ENCODE results near the gene CBLB. TPM values are rescaled to one million over a fixed set of nuclear protein-coding genes. Genes with fewer than 3 reads are reported as not detected.

The CBLB gene
- total and polyA plus RNA-seq, 2 experiments from 2014 or later: 20.5 to 47.7 TPM

- no peak for DNase-seq (ENCODE audit: low spot score)
- Mint-ChIP-seq H3K36me3 (ENCODE audit: low read depth) (no peaks in the 10 kb centered on the region), H3K27me3 (ENCODE audit: insufficient read depth, low read depth, poor library complexity) (no peaks in the 10 kb centered on the region), H3K9me3 (no peaks in the 10 kb centered on the region), H3K4me1 (peaks cover 32% of the 10 kb centered on the region), H3K27ac (peak overlapping the region; percentile 75; the same call in 1 of the 2 replicates), H3K4me3 (no peak overlapping the region)
- no peak for ATAC-seq
- no peaks in the 10 kb centered on the region for H4K20me1 ChIP-seq (replicated peaks; ENCODE audit: insufficient read depth)
- H3K27me3 ChIP-seq (ENCODE audit: insufficient read depth): no peaks in the 10 kb centered on the region
- H2AFZ ChIP-seq: no peak overlapping the region
- H3K36me3 ChIP-seq (ENCODE audit: insufficient read depth): no peaks in the 10 kb centered on the region
- no peak for TF ChIP-seq ZNF114 (CRISPR knock-in tag; IDR thresholded peaks at IDR 0.05)
- no peak overlapping the region for H3K4me2 ChIP-seq
- peaks cover 36% of the 10 kb centered on the region for H3K79me2 ChIP-seq (replicated peaks; ENCODE audit: insufficient read depth)
- H3F3A ChIP-seq (replicated peaks; ENCODE audit: low read depth): no peaks in the 10 kb centered on the region
- peaks cover 10% of the 10 kb centered on the region; the same call in 1 of the 2 replicates for H3K4me1 ChIP-seq (ENCODE audit: insufficient read depth)
- H3K4me3 ChIP-seq: no peak overlapping the region
- H3K27ac ChIP-seq (ENCODE audit: low read depth): no peak overlapping the region
- H3K9me2 ChIP-seq (ENCODE audit: insufficient read depth): no peaks in the 10 kb centered on the region
Measured at GRCh38 chr3:105786990-105787389, 81.8 kb downstream of the CBLB start.

- H2AFZ ChIP-seq: no peak overlapping the region
- peaks cover 31% of the 10 kb centered on the region for H3K4me1 Mint-ChIP-seq
- H3K27ac Mint-ChIP-seq: peak overlapping the region; percentile 12; the same call in 1 of the 2 replicates
- TF ChIP-seq ETS1 (IDR thresholded peaks at IDR 0.05) (no peak), ZNF462 (CRISPR knock-in tag; IDR thresholded peaks at IDR 0.05) (no peak)
- H3K9me3 Mint-ChIP-seq: no peaks in the 10 kb centered on the region
- H3K36me3 ChIP-seq (ENCODE audit: insufficient read depth): no peaks in the 10 kb centered on the region
- no peak overlapping the region for H3K4me3 Mint-ChIP-seq
- no peaks in the 10 kb centered on the region for H3K9me2 ChIP-seq (ENCODE audit: insufficient read depth)
- no peaks in the 10 kb centered on the region for H3F3A ChIP-seq (replicated peaks; ENCODE audit: low read depth)
- H3K27ac ChIP-seq (ENCODE audit: low read depth): no peak overlapping the region
- no peaks in the 10 kb centered on the region for H3K36me3 Mint-ChIP-seq (ENCODE audit: low read depth)
- peaks cover 3% of the 10 kb centered on the region; the same call in 1 of the 2 replicates for H3K4me1 ChIP-seq (ENCODE audit: insufficient read depth)
- no peaks in the 10 kb centered on the region for H4K20me1 ChIP-seq (replicated peaks; ENCODE audit: insufficient read depth)
- H3K4me2 ChIP-seq: no peak overlapping the region
- DNase-seq (ENCODE audit: low spot score): no peak
- no peak overlapping the region for H3K4me3 ChIP-seq
- no peaks in the 10 kb centered on the region for H3K27me3 Mint-ChIP-seq (ENCODE audit: insufficient read depth, low read depth, poor library complexity)
- ATAC-seq: no peak; the same call in 2 of the 3 replicates
- peaks cover 30% of the 10 kb centered on the region for H3K79me2 ChIP-seq (replicated peaks; ENCODE audit: insufficient read depth)
- no peaks in the 10 kb centered on the region for H3K27me3 ChIP-seq (ENCODE audit: insufficient read depth)
Measured at GRCh38 chr3:105786241-105786640, 82.6 kb downstream of the CBLB start.

Data from GM23338 (cell line).